IPS DF 4.7 (cell line): ENCODE data around the gene SOX12.

Experiments
- DNase-seq: peaks from one replicate; pipeline ENCODE4 v3.0.0-alpha.2; 2013; ENCODE audit warnings: low spot score; ENCODE audit errors: extremely low read depth

SOX12 gene

DNA sequence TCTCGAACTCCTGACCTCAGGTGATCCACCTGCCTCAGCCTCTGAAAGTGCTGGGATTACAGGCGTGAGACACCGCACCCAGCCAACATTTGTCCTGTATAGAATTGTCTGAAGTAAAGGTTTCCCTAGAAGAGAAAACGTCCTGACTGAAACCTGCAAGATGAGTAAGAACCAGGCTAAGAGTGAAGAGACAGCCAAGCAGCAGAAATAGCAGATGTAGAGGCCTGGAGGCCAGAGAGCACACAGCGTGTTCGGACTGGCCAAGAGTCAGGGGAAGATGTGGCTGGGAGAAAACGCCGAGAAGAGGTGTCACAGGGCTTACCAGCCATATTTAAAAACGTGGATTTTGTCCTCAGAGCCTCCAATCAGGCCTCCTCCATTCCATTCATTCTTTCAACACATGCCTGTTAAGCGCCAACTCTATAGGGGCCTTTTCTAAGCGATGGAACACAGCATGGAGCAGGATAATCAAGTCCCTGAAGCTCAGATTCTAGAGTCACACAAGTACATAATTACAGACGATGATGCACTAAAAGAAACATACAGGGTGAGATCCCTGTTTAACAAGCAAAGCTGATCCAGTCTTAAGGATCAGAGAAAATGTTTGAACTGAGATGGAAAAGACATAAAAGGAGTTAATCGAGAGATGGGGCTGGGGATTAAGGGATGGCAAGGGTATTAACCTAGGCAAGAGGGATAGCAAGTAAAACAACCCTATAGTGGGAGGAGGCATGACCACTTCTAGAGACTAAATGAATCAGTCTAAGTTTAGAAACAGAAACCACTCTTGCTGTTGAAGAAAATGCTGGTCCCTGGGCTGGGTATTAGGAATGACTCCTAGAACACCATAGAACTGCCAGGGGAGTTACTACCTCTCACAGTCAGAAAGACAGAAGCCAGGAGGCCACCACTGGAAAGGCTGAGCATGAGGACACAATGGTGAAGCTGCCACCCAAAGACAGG is 23.2 kb upstream of the SOX12 start:
- DNase-seq, result no peak

DNA sequence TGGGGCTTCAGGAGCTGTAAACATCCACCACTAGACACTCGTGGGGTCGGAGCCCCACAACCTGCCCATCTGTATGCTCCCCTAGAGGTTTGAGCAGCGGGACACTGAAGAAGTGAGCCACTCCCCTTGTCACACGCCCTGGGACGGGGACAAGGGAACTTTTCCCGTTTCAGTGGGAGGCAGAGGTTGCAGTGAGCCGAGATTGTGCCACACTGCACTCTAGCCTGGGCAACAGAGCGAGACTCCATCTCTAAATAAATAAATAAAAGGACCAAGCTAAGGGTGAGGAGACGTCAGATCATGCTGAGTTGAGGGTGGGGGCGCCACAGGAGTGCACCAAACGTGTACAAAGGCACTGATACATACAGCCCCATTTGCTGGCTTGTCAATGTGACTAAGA is 19.6 kb upstream of the SOX12 start:
- DNase-seq, result no peak

DNA sequence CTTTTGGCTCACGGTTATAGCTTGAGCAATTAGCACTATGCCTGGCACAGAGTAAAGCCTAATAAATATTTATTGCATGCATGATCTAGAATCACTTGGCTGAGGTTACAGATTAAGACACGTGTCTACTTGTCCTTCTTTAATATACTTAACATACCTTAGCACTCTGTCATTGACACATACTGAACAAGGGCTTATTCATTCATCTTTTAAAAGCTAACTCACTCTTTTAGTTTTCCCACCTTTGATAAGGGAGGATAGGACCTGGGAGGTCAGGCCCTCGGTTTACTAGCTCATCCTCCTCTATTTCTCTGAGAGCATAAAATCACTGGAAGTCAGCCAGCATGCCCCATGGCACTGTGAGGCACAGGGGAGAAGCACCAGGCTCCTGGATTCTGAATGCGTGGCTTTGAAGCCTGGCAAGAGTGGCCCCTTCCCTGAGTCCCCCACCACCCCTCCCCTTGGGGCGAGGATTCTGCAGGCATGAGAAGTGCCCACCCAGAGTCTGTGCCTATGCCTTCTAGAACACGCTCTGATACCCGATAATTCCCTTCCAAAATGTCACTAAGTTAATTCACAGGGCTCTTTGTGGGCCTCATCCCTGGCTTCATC is 16.8 kb upstream of the SOX12 start:
- DNase-seq, result no peak

DNA sequence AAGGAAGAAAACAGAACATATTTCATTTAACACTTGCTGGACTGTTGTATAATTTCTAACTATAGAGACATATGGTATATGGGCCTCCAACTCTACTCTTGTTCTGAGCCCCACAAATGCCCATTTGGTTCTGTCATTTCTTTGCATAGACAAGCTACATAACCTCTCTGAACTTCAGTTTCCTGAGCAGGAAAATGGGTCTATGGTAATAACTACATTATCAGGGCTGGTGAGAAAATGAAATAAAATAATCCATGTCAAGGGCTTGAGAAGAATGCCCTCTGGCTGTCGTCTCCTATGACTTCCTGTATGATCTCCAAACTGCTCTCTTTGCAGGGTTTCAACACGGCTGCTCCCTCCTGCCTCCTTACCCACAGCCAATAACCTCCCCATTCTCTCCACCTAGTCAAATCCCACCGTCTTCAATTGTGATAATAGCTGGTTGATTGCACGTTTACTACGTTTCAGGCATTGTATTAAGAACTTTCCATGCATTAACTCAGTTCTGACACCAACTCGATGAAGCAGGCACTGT is 16.0 kb upstream of the SOX12 start:
- DNase-seq, result no peak

DNA sequence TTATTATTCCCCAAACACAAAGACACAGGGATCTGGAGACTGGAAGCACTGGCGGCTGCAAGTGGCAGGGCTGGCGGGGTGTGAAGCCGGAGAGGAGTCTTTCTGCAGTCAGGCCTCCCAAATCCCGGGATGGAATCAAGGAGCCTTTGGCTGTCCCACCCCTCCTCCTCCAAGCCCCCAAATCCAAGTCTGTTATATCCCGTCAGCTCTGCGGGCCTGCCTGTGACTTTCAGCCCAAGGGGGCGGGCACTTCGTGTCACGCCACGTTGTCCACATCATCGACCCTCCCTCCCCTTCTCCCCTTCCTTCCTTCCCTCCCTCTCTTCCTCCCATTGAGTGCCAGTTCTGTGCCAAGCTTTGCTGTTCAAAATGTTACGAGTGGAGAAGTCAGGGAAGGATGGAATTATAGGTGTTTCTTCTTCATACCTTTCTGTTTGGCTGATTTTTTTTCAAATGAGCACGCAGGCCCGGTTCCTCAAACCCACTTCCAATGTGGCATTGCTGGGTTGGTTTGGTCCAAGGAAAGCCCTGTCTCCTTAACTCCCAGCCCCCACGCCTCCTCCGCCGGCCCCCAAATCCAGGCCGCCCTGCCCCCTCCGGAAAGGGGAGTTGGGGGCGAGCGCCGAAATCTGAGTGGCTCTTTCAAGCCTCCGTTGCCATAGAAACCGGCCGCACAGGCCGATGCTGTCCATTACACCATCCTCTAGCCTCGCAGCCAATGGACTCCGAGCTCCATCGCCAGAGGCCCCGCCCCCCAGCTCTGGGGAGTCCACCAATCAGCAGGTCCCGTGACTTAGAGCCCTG is 15.3 kb upstream of the SOX12 start:
- DNase-seq, result no peak

DNA sequence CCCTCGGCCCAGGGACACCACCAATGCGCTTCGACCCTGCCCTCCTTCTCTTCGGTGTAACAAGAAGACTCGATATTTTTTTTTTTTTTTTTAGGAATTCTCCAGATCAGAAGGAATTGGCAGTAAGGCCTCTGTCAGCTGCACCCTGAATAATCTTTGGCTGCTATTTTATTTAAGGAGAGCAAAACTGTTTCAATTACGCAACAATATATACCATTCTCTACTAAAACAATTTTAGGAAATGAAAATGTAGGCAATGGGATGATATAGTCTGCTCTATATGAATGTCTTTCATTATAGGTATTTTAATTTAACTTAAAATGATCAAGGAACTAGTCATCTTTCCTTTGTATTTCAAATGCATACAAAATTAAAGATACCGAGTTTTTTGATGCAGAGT is 14.7 kb upstream of the SOX12 start:
- no peak for DNase-seq

DNA sequence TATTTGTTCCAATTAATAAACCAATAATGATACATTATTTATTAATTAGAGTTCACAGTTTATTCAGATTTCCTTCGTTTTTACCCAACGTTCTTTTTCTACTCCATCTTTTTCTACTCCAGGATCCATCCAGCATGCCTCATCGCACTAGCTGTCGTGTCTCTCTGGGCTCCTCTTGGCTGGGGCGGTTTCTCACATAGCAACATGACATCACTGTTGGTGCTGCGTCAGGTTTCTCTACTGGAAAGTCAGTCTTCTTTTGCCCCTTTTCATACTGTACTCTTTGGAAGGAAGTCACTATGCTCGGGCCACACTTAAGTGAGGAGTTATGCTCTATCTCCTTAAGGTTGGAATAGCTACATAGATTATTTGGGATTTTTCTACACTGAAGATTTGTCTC is 13.7 kb upstream of the SOX12 start:
- DNase-seq, result no peak

DNA sequence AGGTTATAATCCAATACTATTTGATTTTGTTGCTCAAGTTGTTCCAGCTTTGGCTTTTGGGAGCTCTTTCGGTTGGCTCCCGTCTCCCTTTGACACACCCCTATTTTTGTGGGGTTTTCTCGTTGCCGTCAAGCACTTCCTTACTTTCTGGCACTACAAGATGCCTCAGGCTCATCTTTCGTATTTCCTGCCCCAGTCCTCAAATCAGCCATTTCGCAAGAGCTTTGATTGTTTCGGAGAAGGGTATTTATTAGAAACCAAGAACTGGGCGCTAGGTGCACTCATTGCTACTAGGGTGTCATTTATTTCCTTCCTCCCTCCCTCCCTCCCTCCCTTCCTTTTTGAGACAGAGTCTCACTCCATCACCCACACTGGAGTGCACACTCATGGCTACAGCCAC is 13.3 kb upstream of the SOX12 start:
- no peak for DNase-seq

DNA sequence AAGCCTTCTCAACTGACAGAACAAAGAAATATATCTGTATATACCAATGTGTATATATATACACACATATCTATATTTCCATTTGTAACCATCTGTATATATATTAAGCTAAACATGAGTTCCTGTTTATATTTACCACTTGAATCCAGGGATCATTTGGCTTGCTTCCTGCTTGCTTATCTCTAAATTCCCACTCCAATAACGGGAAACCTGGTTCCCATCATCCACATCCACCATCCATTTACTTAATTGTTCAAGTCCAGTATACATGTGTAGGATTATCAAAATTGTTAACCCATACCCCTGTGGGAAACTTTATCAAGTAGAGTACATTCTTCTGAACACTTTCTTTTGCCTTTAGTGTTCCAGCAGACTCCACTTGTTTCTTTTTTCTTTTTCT is 12.5 kb upstream of the SOX12 start:
- no peak for DNase-seq

DNA sequence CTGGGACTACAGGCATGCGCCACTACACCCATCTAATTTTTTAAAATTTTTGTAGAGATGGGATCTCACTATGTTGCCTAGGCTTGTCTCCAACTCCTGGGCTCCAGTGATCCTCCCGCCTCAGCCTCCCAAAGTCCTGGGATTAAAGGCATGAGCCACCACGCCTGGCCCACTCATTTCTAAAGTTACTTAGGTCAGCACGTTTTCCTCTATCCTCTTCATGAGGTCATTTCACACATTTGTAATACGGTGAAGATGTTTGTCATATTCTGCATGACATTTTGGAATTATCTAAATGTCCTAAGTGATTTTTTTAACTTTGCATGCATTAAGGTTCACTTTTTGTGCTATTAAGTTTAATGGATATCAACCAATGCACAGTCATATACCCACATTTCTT is 11.9 kb upstream of the SOX12 start:
- DNase-seq, result no peak

DNA sequence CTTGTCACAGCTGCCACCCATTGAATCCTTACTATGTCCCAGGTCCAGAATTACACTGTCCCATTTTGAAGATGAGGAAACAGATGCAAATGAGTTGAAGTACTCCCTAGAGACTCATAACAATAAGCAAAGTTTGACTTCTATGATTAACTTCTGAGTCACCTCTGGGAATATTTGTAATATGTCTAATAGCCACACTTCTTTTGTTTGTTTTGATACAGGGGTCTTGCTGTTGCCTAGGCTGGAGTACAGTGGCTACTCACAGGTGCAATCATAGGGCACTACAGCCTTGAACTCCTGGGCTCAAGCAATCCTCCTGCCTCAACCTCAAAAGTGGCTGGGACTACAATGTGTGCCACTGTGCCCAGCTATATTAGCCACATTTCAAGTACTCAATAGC is 11.4 kb upstream of the SOX12 start:
- no peak for DNase-seq

DNA sequence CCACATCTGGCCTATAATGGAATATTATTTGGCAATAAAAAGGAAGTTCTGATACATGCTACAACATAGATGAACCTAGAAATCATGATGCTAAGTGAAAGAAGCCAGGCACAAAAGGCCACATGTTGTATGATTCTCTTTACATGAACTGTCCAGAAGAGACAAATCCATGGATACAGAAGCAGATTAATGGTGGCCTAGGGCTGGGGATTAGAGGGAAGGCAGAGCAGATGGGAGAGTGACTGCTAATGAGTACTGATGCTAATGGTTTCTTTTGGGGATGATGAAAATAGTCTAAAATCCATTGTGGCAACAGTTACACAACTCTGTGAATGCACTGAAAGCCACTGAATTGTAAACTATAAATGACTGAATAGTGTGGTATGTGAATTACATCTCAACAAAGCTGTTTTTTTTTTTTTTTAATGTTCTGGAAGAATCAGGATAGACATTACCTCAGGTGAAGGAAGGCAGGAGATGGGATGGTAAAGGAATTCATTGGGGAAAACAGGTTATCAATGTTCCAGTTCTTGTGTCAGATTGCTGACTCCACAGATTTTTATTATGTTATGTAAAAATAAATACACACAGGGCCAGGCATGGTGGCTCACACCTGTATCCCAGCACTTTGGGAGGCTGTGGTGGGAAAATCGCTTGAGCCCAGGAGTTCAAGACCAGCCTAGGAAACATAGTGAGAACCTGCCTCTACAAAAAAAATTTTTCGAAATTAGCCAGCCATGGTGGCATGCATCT is 8.9 kb upstream of the SOX12 start:
- DNase-seq, result no peak

DNA sequence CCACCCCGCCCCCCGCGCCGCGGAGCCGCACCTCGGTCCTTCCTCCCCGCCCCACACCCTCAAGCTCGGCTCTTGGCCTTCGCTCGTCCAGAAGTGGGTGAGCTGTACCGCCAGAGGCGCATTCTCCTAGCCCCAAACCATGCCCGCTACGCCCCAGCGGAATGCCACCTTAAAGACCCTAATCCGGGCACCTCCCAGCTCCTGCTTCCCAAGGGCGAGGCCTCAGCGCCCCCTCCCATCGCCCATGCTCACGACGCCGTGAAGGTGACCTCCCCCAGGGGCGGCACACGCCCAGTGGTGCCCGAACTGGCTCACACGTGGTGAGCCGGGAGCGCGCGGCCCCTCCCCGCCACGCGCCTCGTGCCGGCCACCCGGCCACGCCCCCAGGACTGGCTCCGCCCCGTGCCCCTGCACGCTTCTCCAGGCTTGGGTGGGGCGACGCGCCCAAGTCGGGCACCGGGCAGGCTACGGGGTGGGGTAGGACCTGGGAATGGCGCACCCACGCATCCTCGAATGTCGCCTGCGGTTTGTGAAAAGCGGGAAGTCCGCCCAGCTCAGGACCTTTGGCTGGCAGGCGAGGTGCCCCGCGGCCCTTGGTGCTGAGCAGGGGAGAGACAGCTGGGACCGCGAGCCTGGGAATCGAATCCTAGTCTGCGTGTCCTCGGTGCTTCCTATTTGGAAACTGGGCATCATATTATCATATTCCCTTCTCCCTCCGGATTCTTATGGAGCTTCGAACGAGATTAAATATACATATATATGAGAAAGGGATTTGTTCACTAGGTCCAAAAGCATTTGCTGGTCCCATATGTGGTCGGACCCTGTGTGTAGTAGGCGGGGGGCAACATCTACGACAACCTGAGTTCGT is 941 bp upstream of the SOX12 start:
- no peak for DNase-seq

DNA sequence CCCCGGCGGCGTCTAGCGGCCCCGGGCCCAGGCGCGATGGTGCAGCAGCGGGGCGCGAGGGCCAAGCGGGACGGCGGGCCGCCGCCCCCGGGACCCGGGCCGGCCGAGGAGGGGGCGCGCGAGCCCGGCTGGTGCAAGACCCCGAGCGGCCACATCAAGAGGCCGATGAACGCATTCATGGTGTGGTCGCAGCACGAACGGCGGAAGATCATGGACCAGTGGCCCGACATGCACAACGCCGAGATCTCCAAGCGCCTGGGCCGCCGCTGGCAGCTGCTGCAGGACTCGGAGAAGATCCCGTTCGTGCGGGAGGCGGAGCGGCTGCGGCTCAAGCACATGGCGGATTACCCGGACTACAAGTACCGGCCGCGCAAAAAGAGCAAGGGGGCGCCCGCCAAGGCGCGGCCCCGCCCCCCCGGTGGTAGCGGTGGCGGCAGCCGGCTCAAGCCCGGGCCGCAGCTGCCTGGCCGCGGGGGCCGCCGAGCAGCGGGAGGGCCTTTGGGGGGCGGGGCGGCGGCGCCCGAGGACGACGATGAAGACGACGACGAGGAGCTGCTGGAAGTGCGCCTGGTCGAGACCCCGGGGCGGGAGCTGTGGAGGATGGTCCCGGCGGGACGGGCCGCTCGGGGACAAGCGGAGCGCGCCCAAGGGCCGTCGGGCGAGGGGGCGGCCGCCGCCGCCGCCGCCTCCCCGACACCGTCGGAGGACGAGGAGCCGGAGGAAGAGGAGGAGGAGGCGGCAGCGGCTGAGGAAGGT is 715 bp downstream of the SOX12 start:
- DNase-seq, result no peak

DNA sequence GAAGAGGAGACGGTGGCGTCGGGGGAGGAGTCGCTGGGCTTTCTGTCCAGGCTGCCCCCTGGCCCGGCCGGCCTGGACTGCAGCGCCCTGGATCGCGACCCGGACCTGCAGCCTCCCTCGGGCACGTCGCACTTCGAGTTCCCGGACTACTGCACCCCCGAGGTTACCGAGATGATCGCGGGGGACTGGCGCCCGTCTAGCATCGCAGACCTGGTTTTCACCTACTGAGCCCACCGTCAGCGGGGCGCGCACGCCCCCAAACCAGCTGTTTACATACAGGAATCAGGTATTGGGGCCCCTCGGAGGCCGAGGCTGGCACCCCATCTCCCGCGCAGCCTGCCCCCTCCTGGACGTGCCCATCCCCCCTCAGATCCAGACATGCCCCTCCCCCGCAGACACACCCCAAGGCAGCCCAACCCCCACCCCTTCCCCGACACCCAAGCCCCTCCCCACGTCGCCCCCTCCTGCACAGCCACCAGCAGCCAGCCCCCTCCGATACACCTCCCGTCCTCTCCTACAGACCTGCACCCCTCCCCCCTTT is 1.4 kb downstream of the SOX12 start:
- DNase-seq, result no peak

DNA sequence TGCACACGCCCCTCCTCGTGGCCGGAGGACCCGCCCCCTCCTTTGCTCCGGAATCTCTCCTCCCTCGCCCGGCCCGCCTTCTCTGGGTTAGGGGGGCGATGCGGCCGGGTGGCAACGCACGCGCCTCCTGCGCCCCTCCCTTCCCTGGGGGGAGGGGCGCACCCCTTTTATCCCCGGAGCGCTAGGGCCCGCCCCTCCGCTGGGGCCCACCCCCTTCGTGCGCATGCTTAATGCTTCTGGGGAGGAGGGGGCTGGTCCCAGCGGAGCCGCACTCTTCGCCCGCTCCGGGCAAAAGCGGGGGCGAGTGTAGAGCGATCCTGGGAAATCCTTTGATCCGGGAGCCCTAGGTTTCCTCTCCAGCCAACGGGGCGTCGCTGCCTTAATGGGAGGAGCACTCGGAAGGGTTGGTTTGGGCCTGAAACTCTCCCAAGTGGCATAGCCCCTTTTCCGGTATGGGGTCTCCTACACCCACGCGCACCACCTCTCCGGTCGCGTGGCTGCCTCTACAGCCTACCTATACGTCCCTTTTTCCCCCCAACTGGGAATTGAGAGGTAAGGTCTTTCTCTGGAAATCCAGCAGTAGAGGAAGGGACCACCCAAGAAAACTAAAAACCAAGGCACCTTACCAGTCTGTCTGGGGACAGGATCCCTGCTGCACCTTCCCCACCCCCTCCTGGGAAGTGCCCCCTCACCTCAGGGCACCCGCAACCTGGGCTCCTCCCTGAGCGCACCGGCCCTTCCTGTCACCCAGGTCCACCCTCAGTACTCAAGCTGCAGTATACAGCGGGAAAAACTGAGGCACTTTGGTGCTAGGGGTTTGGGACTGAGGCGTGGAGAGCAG is 2.1 kb downstream of the SOX12 start:
- DNase-seq, result no peak

DNA sequence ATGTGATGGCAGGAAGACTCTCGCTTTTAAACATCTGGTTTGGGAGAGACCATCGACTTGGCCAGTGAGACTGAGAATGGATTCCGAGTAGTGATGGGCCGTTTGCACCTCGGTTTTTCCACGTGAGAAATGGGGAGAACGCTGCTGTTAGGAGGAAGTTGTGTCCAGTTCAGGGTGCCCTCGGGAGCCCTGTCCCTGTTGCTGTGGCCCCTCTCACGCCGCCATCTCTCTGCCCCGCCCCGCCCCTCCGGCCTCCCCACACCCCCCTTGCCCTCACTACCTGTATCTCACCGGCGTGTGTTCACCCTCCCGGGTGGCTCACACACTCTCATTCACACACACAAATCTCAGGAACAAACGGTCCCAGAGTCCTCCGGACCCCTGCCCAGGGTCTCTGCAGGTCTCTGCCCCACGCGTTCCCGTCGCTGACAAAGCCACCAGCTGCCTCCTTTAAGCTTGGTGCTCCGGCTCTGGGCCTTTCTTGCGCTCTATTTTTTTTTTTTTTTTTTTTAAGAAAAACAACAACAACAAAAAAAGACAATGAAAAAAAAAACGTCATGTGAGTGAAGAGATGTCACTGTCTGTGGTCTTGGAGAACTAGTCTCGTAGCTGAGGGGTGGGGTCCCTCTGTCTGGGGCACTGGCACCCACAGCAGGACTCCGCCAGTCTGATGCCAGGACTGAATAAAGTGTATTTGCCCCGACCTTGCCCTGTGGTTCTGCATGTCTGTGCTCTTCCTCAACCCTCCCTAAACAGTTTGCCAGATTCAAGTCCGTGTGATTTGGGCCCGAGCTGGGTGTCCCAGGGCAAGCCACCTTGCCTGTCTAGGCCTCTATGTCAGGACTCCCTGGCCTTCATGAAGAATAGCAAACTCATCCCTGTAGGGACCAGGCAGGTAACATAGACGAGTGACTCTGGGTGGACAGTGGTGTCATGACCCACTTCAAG is 2.9 kb downstream of the SOX12 start:
- no peak for DNase-seq
